K562 (cell line): Measurements from ENCODE around the gene TUBB1. TPM values are rescaled to one million over a fixed set of nuclear protein-coding genes. Genes with fewer than 3 reads are reported as not detected.

ENCODE experiments used
- BRD9 ChIP-seq: fragments of 450-650 bp; IDR thresholded peaks from 2 replicates; pipeline ENCODE4 v1.6.1; 2018; ENCODE audit warnings: low read depth; ENCODE audit not compliant: partially characterized antibody
- C11orf30 ChIP-seq: fragments of 450-650 bp; IDR thresholded peaks from 2 replicates; pipeline ENCODE4 v1.6.1; 2016; ENCODE audit warnings: low read depth, mild to moderate bottlenecking
- DDX20 ChIP-seq: fragments of 450-650 bp; IDR thresholded peaks from 2 replicates; pipeline ENCODE4 v1.6.1; 2016; ENCODE audit warnings: missing genetic modification characterization, low read depth, mild to moderate bottlenecking, missing compliant biosample characterization, moderate library complexity
- ELF1 ChIP-seq: fragments of 200-800 bp; sonication (Bioruptor generic); IDR thresholded peaks from 2 replicates; pipeline ENCODE4 v1.6.1; 2016; ENCODE audit warnings: missing genetic modification characterization, missing compliant biosample characterization
- FIP1L1 ChIP-seq: fragments of 200-400 bp; formaldehyde crosslinking; IDR thresholded peaks from 2 replicates; pipeline ENCODE4 v1.6.1; 2018; ENCODE audit warnings: mild to moderate bottlenecking, low read depth, low read length; ENCODE audit not compliant: poor library complexity, severe bottlenecking
- HCFC1 ChIP-seq: IDR thresholded peaks from 2 replicates; pipeline ENCODE4 v1.6.1; 2012; ENCODE audit warnings: low read depth, low read length, improper control_type of control experiment
- LEF1 ChIP-seq: fragments of 450-650 bp; IDR thresholded peaks from 2 replicates; pipeline ENCODE4 v1.6.1; 2016; ENCODE audit warnings: mild to moderate bottlenecking
- MAZ ChIP-seq, 2 experiments: fragments of 450-650 bp in 1 of 2; sonication (generic) in 1 of 2; formaldehyde crosslinking; IDR thresholded peaks in 1 of 2; conservative IDR thresholded peaks in 1 of 2; 2 replicates each; pipeline versions ENCODE4 v1.4.0 to v1.5.0; 2020; ENCODE audit warnings: mild to moderate bottlenecking in 1 of 2, missing genetic modification reagents in 1 of 2
- MTA3 ChIP-seq: fragments of 450-650 bp; formaldehyde crosslinking; IDR thresholded peaks from 2 replicates; pipeline ENCODE4 v1.6.1; 2017; ENCODE audit warnings: mild to moderate bottlenecking, borderline replicate concordance
- NCOA6 ChIP-seq: fragments of 450-650 bp; IDR thresholded peaks from 2 replicates; pipeline ENCODE4 v1.6.1; 2017; ENCODE audit warnings: mild to moderate bottlenecking
- NFE2 ChIP-seq: IDR thresholded peaks from 2 replicates; pipeline ENCODE4 v1.6.1; 2014; ENCODE audit warnings: antibody characterized with exemption, low read depth
- PREB ChIP-seq: sonication (generic); formaldehyde crosslinking; IDR thresholded peaks from 2 replicates; pipeline ENCODE4 v1.8.1; 2023; ENCODE audit warnings: mild to moderate bottlenecking, missing genetic modification reagents
- PYGO2 ChIP-seq: fragments of 450-650 bp; IDR thresholded peaks from 2 replicates; pipeline ENCODE4 v1.6.1; 2016; ENCODE audit warnings: mild to moderate bottlenecking, missing genetic modification characterization, moderate library complexity, missing compliant biosample characterization
- RBM25 ChIP-seq: fragments of 200-400 bp; formaldehyde crosslinking; IDR thresholded peaks from 2 replicates; pipeline ENCODE4 v1.6.1; 2018; ENCODE audit warnings: low read length, low read depth, moderate library complexity; ENCODE audit not compliant: severe bottlenecking
- RHOXF2B ChIP-seq: fragments of 250-450 bp; sonication (Bioruptor Pico); conservative IDR thresholded peaks from 2 replicates; pipeline ENCODE4 v1.5.1; 2021
- RUNX1 ChIP-seq: sonication (generic); IDR thresholded peaks from 2 replicates; pipeline ENCODE4 v1.6.1; 2016; ENCODE audit warnings: antibody characterized with exemption, low read depth
- TBP ChIP-seq: optimal IDR thresholded peaks from 2 replicates; pipeline ENCODE3; 2011; ENCODE audit warnings: low read depth, low read length, improper control_type of control experiment
- ZNF311 ChIP-seq: fragments of 250-450 bp; sonication (Bioruptor Pico); IDR thresholded peaks from 2 replicates; pipeline ENCODE4 v1.4.0; 2020; ENCODE audit warnings: mild to moderate bottlenecking, moderate library complexity
- ZNF316 ChIP-seq: fragments of 450-650 bp; IDR thresholded peaks from 2 replicates; pipeline ENCODE4 v1.6.1; 2016
- ZNF551 ChIP-seq: fragments of 250-450 bp; sonication (Bioruptor Pico); IDR thresholded peaks from 2 replicates; pipeline ENCODE4 v1.5.0; 2021; ENCODE audit warnings: mild to moderate bottlenecking, moderate library complexity
- ZNF655 ChIP-seq: fragments of 250-450 bp; sonication (Bioruptor Pico); IDR thresholded peaks from 2 replicates; pipeline ENCODE4 v1.5.0; 2021
- ZNF766 ChIP-seq: fragments of 200-800 bp; sonication (Bioruptor generic); conservative IDR thresholded peaks from 2 replicates; pipeline ENCODE4 v1.6.1; 2016; ENCODE audit warnings: missing genetic modification characterization, missing compliant biosample characterization
- ZSCAN32 ChIP-seq: fragments of 450-650 bp; formaldehyde crosslinking; IDR thresholded peaks from 2 replicates; pipeline ENCODE4 v1.4.0; 2020; ENCODE audit warnings: mild to moderate bottlenecking, moderate library complexity
- polyA plus RNA-seq, 8 experiments: library from polyadenylated mRNA; depleted of rRNA in 4 of 8; stranded (reverse) in 5 of 8; unstranded in 3 of 8; fragments of >200 nt; fragmentation: Nextera tagmentation in 2 of 8; fragmentation: Illumina TruSeq in 1 of 8; extraction: Ambion mirVana in 2 of 8; extraction: Trizol in 1 of 8; gene quantifications; 2 replicates each; pipeline versions ENCODE4 v1.2.1 to v1.2.3, GENCODE V29; 2011 to 2014; ENCODE audit warnings: inconsistent platforms in 1 of 8, missing spikeins in 1 of 8
- total RNA-seq, 7 experiments: library from RNA; depleted of rRNA in 6 of 7; stranded (reverse); fragments of >200 nt in 6 of 7; fragmentation: Illumina TruSeq in 2 of 7; extraction: Trizol in 2 of 7; gene quantifications; 2 replicates each; pipeline versions ENCODE4 v1.2.1 to v1.2.3, GENCODE V29; 2011 to 2021; ENCODE audit warnings: low replicate concordance in 1 of 7
- TF ChIP-seq, protein P1 (sequence below): fragments of 250-450 bp; sonication (Bioruptor Pico); IDR thresholded peaks from 2 replicates; pipeline ENCODE4 v1.4.0; 2020; ENCODE audit warnings: mild to moderate bottlenecking, moderate library complexity
- TF ChIP-seq, protein P2 (sequence below), 2 experiments: IDR thresholded peaks in 1 of 2; conservative IDR thresholded peaks in 1 of 2; 2 replicates each; pipeline ENCODE4 v1.6.1; 2016; ENCODE audit warnings: low read depth in 2 of 2, mild to moderate bottlenecking in 1 of 2, missing compliant biosample characterization in 1 of 2, missing genetic modification characterization in 1 of 2, moderate library complexity in 1 of 2

TUBB1 gene
- total and polyA plus RNA-seq, 9 of the 15 experiments (the other 6 are each of a cell fraction or from before 2014, with no cell fraction given), result 1.5 to 3.9 (median 2.4) TPM

GRCh38 chr20:59019217-59019616, at the start of gene TUBB1 (continued):
- TF ChIP-seq ZNF655 (CRISPR knock-in tag) (no peak), TBP (peak; percentile 51), PREB (CRISPR knock-in tag) (no peak), ZNF766 (CRISPR knock-in tag) (no peak), ZSCAN32 (CRISPR knock-in tag) (no peak), NFE2 (peak; percentile 60), MAZ (CRISPR knock-in tag; conservative IDR thresholded peaks at IDR 0.05 in 1 of 2, IDR thresholded peaks at IDR 0.05 in 1 of 2) (peak in 1 of 2 experiments; percentile 34; a peak in 2 of 4 replicates), RBM25 (no peak), DDX20 (tag) (no peak), ZNF551 (CRISPR knock-in tag) (no peak), BRD9 (no peak), RUNX1 (no peak), RHOXF2B (no peak), MTA3 (0 out of 2 replicates have a peak, but pooled peaks have one; percentile 44), PYGO2 (no peak), ELF1 (tag) (no peak), HCFC1 (no peak), ZNF311 (no peak), ZNF316 (peak; percentile 80), NCOA6 (no peak), FIP1L1 (no peak), LEF1 (peak; percentile 23; the same call in 1 of the 2 replicates), C11orf30 (peak; percentile 35)
- TF ChIP-seq, protein P1, sequence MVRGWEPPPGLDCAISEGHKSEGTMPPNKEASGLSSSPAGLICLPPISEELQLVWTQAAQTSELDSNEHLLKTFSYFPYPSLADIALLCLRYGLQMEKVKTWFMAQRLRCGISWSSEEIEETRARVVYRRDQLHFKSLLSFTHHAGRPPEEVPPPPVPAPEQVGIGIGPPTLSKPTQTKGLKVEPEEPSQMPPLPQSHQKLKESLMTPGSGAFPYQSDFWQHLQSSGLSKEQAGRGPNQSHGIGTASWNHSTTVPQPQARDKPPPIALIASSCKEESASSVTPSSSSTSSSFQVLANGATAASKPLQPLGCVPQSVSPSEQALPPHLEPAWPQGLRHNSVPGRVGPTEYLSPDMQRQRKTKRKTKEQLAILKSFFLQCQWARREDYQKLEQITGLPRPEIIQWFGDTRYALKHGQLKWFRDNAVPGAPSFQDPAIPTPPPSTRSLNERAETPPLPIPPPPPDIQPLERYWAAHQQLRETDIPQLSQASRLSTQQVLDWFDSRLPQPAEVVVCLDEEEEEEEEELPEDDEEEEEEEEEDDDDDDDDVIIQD (CRISPR knock-in tag), result no peak
- TF ChIP-seq, protein P2, sequence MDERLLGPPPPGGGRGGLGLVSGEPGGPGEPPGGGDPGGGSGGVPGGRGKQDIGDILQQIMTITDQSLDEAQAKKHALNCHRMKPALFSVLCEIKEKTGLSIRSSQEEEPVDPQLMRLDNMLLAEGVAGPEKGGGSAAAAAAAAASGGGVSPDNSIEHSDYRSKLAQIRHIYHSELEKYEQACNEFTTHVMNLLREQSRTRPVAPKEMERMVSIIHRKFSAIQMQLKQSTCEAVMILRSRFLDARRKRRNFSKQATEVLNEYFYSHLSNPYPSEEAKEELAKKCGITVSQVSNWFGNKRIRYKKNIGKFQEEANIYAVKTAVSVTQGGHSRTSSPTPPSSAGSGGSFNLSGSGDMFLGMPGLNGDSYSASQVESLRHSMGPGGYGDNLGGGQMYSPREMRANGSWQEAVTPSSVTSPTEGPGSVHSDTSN (CRISPR knock-in tag; IDR thresholded peaks at IDR 0.05; ENCODE audit: low read depth), result no peak
- TF ChIP-seq, protein P2 (tag; conservative IDR thresholded peaks at IDR 0.05; ENCODE audit: low read depth), result no peak
